HepG2 (cell line): Measurements from ENCODE around the gene SYMPK. TPM values are rescaled to one million over a fixed set of nuclear protein-coding genes. Genes with fewer than 3 reads are reported as not detected.

Experiments
- ATF1 ChIP-seq: IDR thresholded peaks from 2 replicates; pipeline ENCODE4 v1.6.1; 2016; ENCODE audit warnings: mild to moderate bottlenecking, control low read depth
- ATF2 ChIP-seq: sonication (generic); formaldehyde crosslinking; IDR thresholded peaks from 2 replicates; pipeline ENCODE4 v1.4.0; 2020; ENCODE audit warnings: missing genetic modification reagents
- DDIT3 ChIP-seq: sonication (generic); formaldehyde crosslinking; IDR thresholded peaks from 2 replicates; pipeline ENCODE4 v1.4.0; 2020; ENCODE audit warnings: mild to moderate bottlenecking, missing genetic modification reagents
- FIP1L1 ChIP-seq: fragments of 200-400 bp; formaldehyde crosslinking; IDR thresholded peaks from 2 replicates; pipeline ENCODE4 v1.6.1; 2018; ENCODE audit warnings: low read depth, mild to moderate bottlenecking, low read length, moderate library complexity, borderline replicate concordance; ENCODE audit not compliant: insufficient read depth
- HDAC1 ChIP-seq: sonication (generic); formaldehyde crosslinking; IDR thresholded peaks from 2 replicates; pipeline ENCODE4 v1.5.1; 2020; ENCODE audit warnings: mild to moderate bottlenecking, missing genetic modification reagents
- IRF2 ChIP-seq: IDR thresholded peaks from 2 replicates; pipeline ENCODE4 v1.6.1; 2018; ENCODE audit warnings: missing genetic modification reagents, missing compliant biosample characterization
- KAT2B ChIP-seq: fragments of 150-350 bp; IDR thresholded peaks from 2 replicates; pipeline ENCODE4 v1.6.1; 2014; ENCODE audit warnings: low read depth, low read length, borderline replicate concordance
- MEIS1 ChIP-seq: sonication (generic); formaldehyde crosslinking; IDR thresholded peaks from 2 replicates; pipeline ENCODE4 v1.9.0; 2021; ENCODE audit warnings: mild to moderate bottlenecking, missing genetic modification reagents, moderate library complexity, borderline replicate concordance
- NCOA5 ChIP-seq: sonication (generic); formaldehyde crosslinking; IDR thresholded peaks from 2 replicates; pipeline ENCODE4 v1.4.0; 2020; ENCODE audit warnings: missing genetic modification reagents
- NR0B2 ChIP-seq: sonication (generic); formaldehyde crosslinking; IDR thresholded peaks from 2 replicates; pipeline ENCODE4 v1.4.0; 2020; ENCODE audit warnings: mild to moderate bottlenecking, missing genetic modification reagents
- NR1H2 ChIP-seq: sonication (generic); formaldehyde crosslinking; IDR thresholded peaks from 2 replicates; pipeline ENCODE4 v1.8.1; 2022; ENCODE audit warnings: low read depth, missing genetic modification reagents, borderline replicate concordance
- PHF5A ChIP-seq: IDR thresholded peaks from one replicate; pipeline ENCODE4 v1.6.1; 2018; ENCODE audit warnings: low read depth, missing genetic modification reagents; ENCODE audit not compliant: unreplicated experiment
- RFX5 ChIP-seq: IDR thresholded peaks from 2 replicates; pipeline ENCODE4 v1.6.1; 2011; ENCODE audit warnings: low read depth, low read length, improper control_type of control experiment
- ZNF318 ChIP-seq: sonication (generic); formaldehyde crosslinking; IDR thresholded peaks from 2 replicates; pipeline ENCODE4 v1.4.0; 2020; ENCODE audit warnings: mild to moderate bottlenecking, missing genetic modification reagents
- ZNF33B ChIP-seq: sonication (generic); formaldehyde crosslinking; IDR thresholded peaks from 2 replicates; pipeline ENCODE4 v1.5.1; 2020; ENCODE audit warnings: mild to moderate bottlenecking, missing genetic modification reagents
- ZNF546 ChIP-seq: sonication (generic); formaldehyde crosslinking; conservative IDR thresholded peaks from 2 replicates; pipeline ENCODE4 v1.8.1; 2023; ENCODE audit warnings: mild to moderate bottlenecking, missing genetic modification reagents
- ZNF879 ChIP-seq: sonication (generic); formaldehyde crosslinking; IDR thresholded peaks from 2 replicates; pipeline ENCODE4 v1.8.1; 2023; ENCODE audit warnings: missing genetic modification reagents
- polyA plus RNA-seq, 8 experiments: library from polyadenylated mRNA; depleted of rRNA in 3 of 8; stranded (reverse) in 7 of 8; unstranded in 1 of 8; fragments of >200 nt; fragmentation: Illumina TruSeq in 4 of 8; extraction: Trizol in 4 of 8; gene quantifications; 2 replicates each; pipeline versions ENCODE4 v1.2.1 to v1.2.3, GENCODE V29; 2011 to 2016; ENCODE audit warnings: low read depth in 4 of 8, missing spikeins in 1 of 8, mixed read lengths in 1 of 8; ENCODE audit not compliant: insufficient read depth in 1 of 8
- total RNA-seq, 5 experiments: library from RNA; depleted of rRNA; stranded (reverse); fragments of >200 nt; fragmentation: Illumina TruSeq; extraction: Trizol; gene quantifications; 2 replicates each; pipeline ENCODE4 v1.2.3, GENCODE V29; 2016; ENCODE audit warnings: low read depth in 1 of 5

The SYMPK gene
- total and polyA plus RNA-seq, 2 of the 13 experiments (the other 11 are each of a cell fraction or from before 2014, with no cell fraction given), result 21.9 to 55.7 TPM

- 0 out of 2 replicates have a peak, but pooled peaks have one; percentile 16 for TF ChIP-seq ZNF318
- no peak for TF ChIP-seq ATF2 (CRISPR knock-in tag)
- no peak for TF ChIP-seq MEIS1 (CRISPR knock-in tag)
- peak; percentile 34; the same call in 1 of the 2 replicates for TF ChIP-seq HDAC1 (CRISPR knock-in tag)
- TF ChIP-seq NR1H2 (CRISPR knock-in tag), result no peak
- peak; percentile 18; the same call in 1 of the 2 replicates for TF ChIP-seq IRF2 (CRISPR knock-in tag)
- TF ChIP-seq NR0B2 (CRISPR knock-in tag), result peak; percentile 66
- no peak for TF ChIP-seq ZNF33B (CRISPR knock-in tag)
- no peak for TF ChIP-seq ATF1 (CRISPR knock-in tag)
- TF ChIP-seq NCOA5 (CRISPR knock-in tag), result 0 out of 2 replicates have a peak, but pooled peaks have one; percentile 86
- TF ChIP-seq DDIT3 (CRISPR knock-in tag), result no peak
- no peak for TF ChIP-seq RFX5
- TF ChIP-seq ZNF546, result no peak
- no peak for TF ChIP-seq PHF5A (CRISPR knock-in tag)
- no peak for TF ChIP-seq ZNF879 (CRISPR knock-in tag)
- TF ChIP-seq KAT2B, result no peak
- TF ChIP-seq FIP1L1, result no peak
These were observed 94.9 kb downstream of the SYMPK start (continued) for GRCh38 chr19:45767881-45768654.
